ENCODE measurements around the gene CCL22. TPM values are rescaled to one million over a fixed set of nuclear protein-coding genes. Genes with fewer than 3 reads are reported as not detected.

Gene CCL22
- total and polyA plus RNA-seq, 2 donors (not counting 1 experiment from before 2014, with no cell fraction given): not detected

DNA sequence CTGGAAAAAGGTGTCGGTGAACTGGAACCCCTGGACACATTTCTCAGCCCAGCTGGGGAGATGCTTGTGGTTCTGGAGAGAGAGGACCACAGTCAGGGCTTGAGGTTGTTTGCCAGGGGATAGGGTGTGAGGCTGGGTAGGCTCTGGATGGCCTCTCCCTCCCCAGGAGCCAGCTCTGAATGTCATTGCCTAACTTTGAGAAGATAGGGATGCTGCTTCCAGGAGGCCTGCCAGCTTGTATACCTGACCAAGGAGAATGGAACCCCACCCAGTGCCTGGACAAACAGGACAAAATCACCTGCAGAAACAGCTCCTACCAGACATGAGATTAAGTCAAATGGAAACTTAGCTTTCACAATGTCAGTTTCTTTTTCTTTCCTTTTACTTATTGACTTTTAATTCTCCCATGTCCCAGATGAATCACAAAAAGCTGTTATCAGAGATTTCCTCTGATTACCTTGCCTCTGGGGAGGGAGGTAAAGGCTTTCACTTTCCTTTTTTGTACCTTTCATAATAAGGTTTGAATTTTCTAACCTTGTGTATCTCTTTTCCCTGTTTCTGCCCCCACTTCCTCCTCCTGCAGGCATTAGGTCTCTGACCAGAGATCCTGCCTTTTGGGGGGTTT is 44.3 kb upstream of the CCL22 start:
- Histone ChIP-seq H3K4me1 (ENCODE audit: control insufficient read depth, extremely low read depth, insufficient read depth, low read length) (no peaks in the 10 kb centered on the region), H3K27ac (ENCODE audit: insufficient read depth, low read length) (no peak overlapping the region)
- no peak for DNase-seq (ENCODE audit: low read depth in 2 of 2)

DNA sequence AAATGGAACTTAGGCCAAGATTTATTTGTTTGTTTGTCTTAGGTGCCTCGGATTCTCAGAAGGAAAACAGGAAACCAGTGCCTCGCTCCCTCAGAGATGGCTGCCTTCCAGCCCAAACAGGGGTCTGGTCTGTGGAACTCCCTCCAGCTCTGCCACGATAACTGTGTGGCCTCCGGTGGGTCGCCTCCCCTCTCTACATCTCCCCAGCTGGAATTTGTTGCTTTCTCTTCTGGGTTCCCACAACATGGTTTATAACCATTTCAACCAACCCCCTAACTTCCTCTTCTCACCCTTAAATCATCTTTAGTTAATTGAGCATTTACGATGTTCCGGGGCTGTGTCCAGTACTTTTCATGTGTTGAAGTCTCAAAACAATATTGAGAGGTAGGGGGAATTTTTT is 43.2 kb upstream of the CCL22 start:
- no peak for DNase-seq (ENCODE audit: low read depth in 2 of 2)
- no peak overlapping the region for H3K4me3 ChIP-seq (replicated peaks in 1 of 4; ENCODE audit: control extremely low read depth in 1 of 4, insufficient read depth in 1 of 4, low read depth in 3 of 4, low read length in 4 of 4)
- H3K9me3 ChIP-seq (ENCODE audit: control insufficient read depth, insufficient read depth, low read depth, low read length): no peaks in the 10 kb centered on the region
- no peaks in the 10 kb centered on the region for H3K4me1 ChIP-seq (ENCODE audit: control insufficient read depth, extremely low read depth, insufficient read depth, low read length)
- H3K27me3 ChIP-seq (ENCODE audit: control insufficient read depth, insufficient read depth, low read length): no peaks in the 10 kb centered on the region
- no peak overlapping the region for H3K27ac ChIP-seq (ENCODE audit: insufficient read depth, low read length)
- no peaks in the 10 kb centered on the region for H4K20me1 ChIP-seq (ENCODE audit: control insufficient read depth, extremely low read depth, insufficient read depth, low read length)
- H3K4me2 ChIP-seq (ENCODE audit: extremely low read depth, insufficient read depth, low read length): no peak overlapping the region
- no peaks in the 10 kb centered on the region for H3K79me2 ChIP-seq (ENCODE audit: control insufficient read depth, insufficient read depth, low read length)
- no peaks in the 10 kb centered on the region for H3K36me3 ChIP-seq (ENCODE audit: control insufficient read depth, insufficient read depth, low read length)
- no peak for TF ChIP-seq EZH2 (IDR thresholded peaks at IDR 0.05; ENCODE audit: low read length, missing control alignments)
- TF ChIP-seq, protein P1, sequence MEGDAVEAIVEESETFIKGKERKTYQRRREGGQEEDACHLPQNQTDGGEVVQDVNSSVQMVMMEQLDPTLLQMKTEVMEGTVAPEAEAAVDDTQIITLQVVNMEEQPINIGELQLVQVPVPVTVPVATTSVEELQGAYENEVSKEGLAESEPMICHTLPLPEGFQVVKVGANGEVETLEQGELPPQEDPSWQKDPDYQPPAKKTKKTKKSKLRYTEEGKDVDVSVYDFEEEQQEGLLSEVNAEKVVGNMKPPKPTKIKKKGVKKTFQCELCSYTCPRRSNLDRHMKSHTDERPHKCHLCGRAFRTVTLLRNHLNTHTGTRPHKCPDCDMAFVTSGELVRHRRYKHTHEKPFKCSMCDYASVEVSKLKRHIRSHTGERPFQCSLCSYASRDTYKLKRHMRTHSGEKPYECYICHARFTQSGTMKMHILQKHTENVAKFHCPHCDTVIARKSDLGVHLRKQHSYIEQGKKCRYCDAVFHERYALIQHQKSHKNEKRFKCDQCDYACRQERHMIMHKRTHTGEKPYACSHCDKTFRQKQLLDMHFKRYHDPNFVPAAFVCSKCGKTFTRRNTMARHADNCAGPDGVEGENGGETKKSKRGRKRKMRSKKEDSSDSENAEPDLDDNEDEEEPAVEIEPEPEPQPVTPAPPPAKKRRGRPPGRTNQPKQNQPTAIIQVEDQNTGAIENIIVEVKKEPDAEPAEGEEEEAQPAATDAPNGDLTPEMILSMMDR (conservative IDR thresholded peaks at IDR 0.05 in 1 of 2, IDR thresholded peaks at IDR 0.05 in 1 of 2; ENCODE audit: low read depth in 1 of 2, low read length in 2 of 2): no peak
- no peak overlapping the region for H3K9ac ChIP-seq (ENCODE audit: insufficient read depth, low read length)
- H2AFZ ChIP-seq (ENCODE audit: low read length): no peak overlapping the region

More for the DNA sequence above, 44.3 kb upstream of the CCL22 start:
- Histone ChIP-seq H4K20me1 (ENCODE audit: control insufficient read depth, extremely low read depth, insufficient read depth, low read length) (no peaks in the 10 kb centered on the region), H3K4me2 (ENCODE audit: extremely low read depth, insufficient read depth, low read length) (no peak overlapping the region), H3K9ac (ENCODE audit: insufficient read depth, low read length) (no peak overlapping the region), H3K79me2 (ENCODE audit: control insufficient read depth, insufficient read depth, low read length) (no peaks in the 10 kb centered on the region), H3K4me3 (replicated peaks in 1 of 4; ENCODE audit: control extremely low read depth in 1 of 4, insufficient read depth in 1 of 4, low read depth in 3 of 4, low read length in 4 of 4) (no peak overlapping the region), H2AFZ (ENCODE audit: low read length) (no peak overlapping the region), H3K9me3 (ENCODE audit: control insufficient read depth, insufficient read depth, low read depth, low read length) (no peaks in the 10 kb centered on the region), H3K27me3 (ENCODE audit: control insufficient read depth, insufficient read depth, low read length) (no peaks in the 10 kb centered on the region), H3K36me3 (ENCODE audit: control insufficient read depth, insufficient read depth, low read length) (no peaks in the 10 kb centered on the region)
- TF ChIP-seq EZH2 (IDR thresholded peaks at IDR 0.05; ENCODE audit: low read length, missing control alignments): no peak
- TF ChIP-seq, protein P1 (conservative IDR thresholded peaks at IDR 0.05 in 1 of 2, IDR thresholded peaks at IDR 0.05 in 1 of 2; ENCODE audit: low read depth in 1 of 2, low read length in 2 of 2): no peak

DNA sequence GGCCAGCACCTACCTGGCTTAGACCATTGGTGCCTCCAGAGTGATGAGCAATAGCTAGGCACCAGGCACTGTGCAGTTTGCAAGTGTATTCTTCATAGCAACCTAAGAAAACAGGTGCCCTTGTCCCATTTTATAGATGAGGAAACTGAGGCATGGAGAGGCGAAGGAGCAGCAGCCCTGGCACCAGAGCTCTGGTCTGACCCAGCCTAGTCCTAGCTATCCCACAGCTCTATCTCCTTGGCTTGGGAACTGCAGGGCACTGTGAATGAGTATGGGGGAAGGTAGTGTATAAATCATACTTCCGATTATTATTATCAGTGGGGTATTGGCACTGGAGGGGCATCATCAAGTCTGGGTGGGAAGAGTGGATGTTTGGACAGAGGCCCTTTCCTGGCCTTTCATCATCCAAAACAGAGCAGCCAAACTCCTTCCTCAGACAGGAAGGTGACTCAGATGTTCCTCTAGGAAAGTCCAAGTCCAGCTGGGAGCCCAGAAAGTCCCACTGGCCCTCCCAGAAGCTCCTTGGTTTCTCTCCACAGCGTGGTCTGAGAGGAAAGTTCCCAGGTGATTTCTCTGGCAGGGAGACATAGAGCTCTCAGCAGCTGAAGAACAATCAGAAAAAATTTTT is 42.1 kb upstream of the CCL22 start:
- Histone ChIP-seq H3K9ac (ENCODE audit: insufficient read depth, low read length) (no peak overlapping the region), H3K9me3 (ENCODE audit: control insufficient read depth, insufficient read depth, low read depth, low read length) (no peaks in the 10 kb centered on the region), H4K20me1 (ENCODE audit: control insufficient read depth, extremely low read depth, insufficient read depth, low read length) (no peaks in the 10 kb centered on the region), H3K27me3 (ENCODE audit: control insufficient read depth, insufficient read depth, low read length) (no peaks in the 10 kb centered on the region), H3K4me1 (ENCODE audit: control insufficient read depth, extremely low read depth, insufficient read depth, low read length) (no peaks in the 10 kb centered on the region), H3K4me2 (ENCODE audit: extremely low read depth, insufficient read depth, low read length) (no peak overlapping the region), H2AFZ (ENCODE audit: low read length) (no peak overlapping the region), H3K27ac (ENCODE audit: insufficient read depth, low read length) (no peak overlapping the region), H3K36me3 (ENCODE audit: control insufficient read depth, insufficient read depth, low read length) (no peaks in the 10 kb centered on the region), H3K4me3 (replicated peaks in 1 of 4; ENCODE audit: control extremely low read depth in 1 of 4, insufficient read depth in 1 of 4, low read depth in 3 of 4, low read length in 4 of 4) (no peak overlapping the region), H3K79me2 (ENCODE audit: control insufficient read depth, insufficient read depth, low read length) (no peaks in the 10 kb centered on the region)
- DNase-seq (ENCODE audit: low read depth in 2 of 2): peak; percentile 90 to 91
- TF ChIP-seq EZH2 (IDR thresholded peaks at IDR 0.05; ENCODE audit: low read length, missing control alignments): no peak
- TF ChIP-seq, protein P1 (conservative IDR thresholded peaks at IDR 0.05 in 1 of 2, IDR thresholded peaks at IDR 0.05 in 1 of 2; ENCODE audit: low read depth in 1 of 2, low read length in 2 of 2): no peak
